GM23248 (cell line): ENCODE measurements around the gene MAP3K1. TPM values are rescaled to one million over a fixed set of nuclear protein-coding genes. Genes with fewer than 3 reads are reported as not detected.

ENCODE experiments used
- DNase-seq: peaks from one replicate; pipeline ENCODE4 v3.0.0-alpha.2; 2015
- H2AFZ ChIP-seq: fragments of 200-600 bp; sonication (generic); 2 replicates; pipeline ENCODE4 v1.6.1; 2016; ENCODE audit warnings: antibody characterized with exemption
- H3F3A ChIP-seq: fragments of 200-600 bp; sonication (generic); 2 replicates; pipeline ENCODE4 v1.6.1; 2016; ENCODE audit warnings: mild to moderate bottlenecking, antibody characterized with exemption, mixed run types; ENCODE audit not compliant: insufficient read depth
- H3K27ac ChIP-seq: fragments of 200-600 bp; sonication (generic); 2 replicates; pipeline ENCODE4 v1.5.1; 2016; ENCODE audit warnings: mild to moderate bottlenecking
- H3K27me3 ChIP-seq: fragments of 200-600 bp; sonication (generic); replicated peaks from 2 replicates; pipeline ENCODE4 v1.6.1; 2016; ENCODE audit warnings: mild to moderate bottlenecking; ENCODE audit not compliant: insufficient read depth
- H3K36me3 ChIP-seq: fragments of 200-600 bp; sonication (generic); 2 replicates; pipeline ENCODE4 v1.6.1; 2016; ENCODE audit warnings: low read depth, mild to moderate bottlenecking
- H3K4me1 ChIP-seq: fragments of 200-600 bp; sonication (generic); 2 replicates; pipeline ENCODE4 v1.6.1; 2016; ENCODE audit warnings: mild to moderate bottlenecking; ENCODE audit not compliant: insufficient read depth
- H3K4me2 ChIP-seq: fragments of 200-600 bp; sonication (generic); one replicate; pipeline ENCODE4 v1.6.1; 2016; ENCODE audit warnings: mild to moderate bottlenecking; ENCODE audit not compliant: unreplicated experiment
- H3K4me3 ChIP-seq: fragments of 200-600 bp; sonication (generic); 2 replicates; pipeline ENCODE4 v1.5.1; 2016; ENCODE audit warnings: mild to moderate bottlenecking
- H3K79me2 ChIP-seq: fragments of 200-600 bp; sonication (generic); 2 replicates; pipeline ENCODE4 v1.6.1; 2016; ENCODE audit warnings: mild to moderate bottlenecking; ENCODE audit not compliant: insufficient read depth
- H3K9ac ChIP-seq: fragments of 200-600 bp; sonication (generic); 2 replicates; pipeline ENCODE4 v1.6.1; 2016; ENCODE audit warnings: mild to moderate bottlenecking
- H3K9me2 ChIP-seq: fragments of 200-600 bp; sonication (generic); 2 replicates; pipeline ENCODE4 v1.6.1; 2016; ENCODE audit warnings: mixed run types, mild to moderate bottlenecking, moderate library complexity; ENCODE audit not compliant: insufficient read depth
- H3K9me3 ChIP-seq: fragments of 200-600 bp; sonication (generic); one replicate; pipeline ENCODE4 v1.6.1; 2017; ENCODE audit warnings: low read depth
- H4K20me1 ChIP-seq: fragments of 200-600 bp; sonication (generic); 2 replicates; pipeline ENCODE4 v1.6.0; 2016; ENCODE audit not compliant: insufficient read depth
- EZH2 ChIP-seq: fragments of 200-600 bp; sonication (generic); IDR thresholded peaks from 2 replicates; pipeline ENCODE4 v1.6.1; 2018; ENCODE audit warnings: antibody characterized with exemption, mild to moderate bottlenecking; ENCODE audit not compliant: insufficient read depth, poor library complexity, severe bottlenecking
- EZH2phosphoT487 ChIP-seq: fragments of 200-600 bp; sonication (generic); IDR thresholded peaks from 2 replicates; pipeline ENCODE4 v1.6.1; 2018; ENCODE audit warnings: antibody characterized with exemption, moderate library complexity, mild to moderate bottlenecking, low read depth; ENCODE audit not compliant: insufficient read depth
- WGBS, 2 experiments: methylation state at CpG; one replicate each; pipeline ENCODE4 v1.1.6; 2015 to 2017; ENCODE audit warnings: low lambda C conversion rate in 2 of 2, low coverage in 1 of 2; ENCODE audit errors: missing lambda C conversion rate in 2 of 2; 5-methylcytosine and 5-hydroxymethylcytosine counted together
- in situ Hi-C: fragments of 300-500 bp; cut with MboI; formaldehyde crosslinking; loops from 2 replicates; pipeline ENCODE4 v1.15.0; 2020
- polyA plus RNA-seq: library from polyadenylated mRNA; unstranded; fragments of >200 nt; fragmentation: Nextera tagmentation; extraction: Ambion mirVana; gene quantifications from 2 replicates; pipeline ENCODE4 v1.2.1, GENCODE V29; 2016
- total RNA-seq: library from RNA; depleted of rRNA; stranded (reverse); fragments of >200 nt; shearing (Covaris generic); gene quantifications from 2 replicates; pipeline ENCODE4 v1.2.3, GENCODE V29; 2014

Gene MAP3K1
- total and polyA plus RNA-seq, 2 experiments from 2014 or later = 1.8 to 4.6 TPM

DNA sequence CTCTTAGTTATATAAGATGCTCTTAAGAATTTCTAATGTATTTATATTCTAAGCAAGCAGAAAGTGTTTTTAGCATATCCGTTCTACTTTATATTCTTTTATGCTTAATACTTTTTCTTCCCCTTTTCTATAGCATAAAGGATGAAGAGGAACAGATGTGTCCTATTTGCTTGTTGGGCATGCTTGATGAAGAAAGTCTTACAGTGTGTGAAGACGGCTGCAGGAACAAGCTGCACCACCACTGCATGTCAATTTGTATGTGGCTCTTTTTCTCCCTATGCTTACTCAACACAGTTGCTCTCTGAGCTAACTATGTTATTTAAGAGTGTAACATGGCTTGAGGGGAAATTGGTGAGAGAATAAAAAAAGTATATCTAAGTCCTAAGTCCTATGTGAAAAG is 56.4 kb downstream of the MAP3K1 start:
- Histone ChIP-seq H3F3A (no peaks in the 10 kb centered on the region), H3K4me2 (no peak overlapping the region), H3K27me3 (no peaks in the 10 kb centered on the region), H3K79me2 (no peaks in the 10 kb centered on the region), H2AFZ (no peak overlapping the region), H3K4me3 (no peak overlapping the region), H4K20me1 (no peaks in the 10 kb centered on the region), H3K27ac (no peak overlapping the region), H3K4me1 (no peaks in the 10 kb centered on the region), H3K36me3 (peaks cover 7% of the 10 kb centered on the region; the same call in 1 of the 2 replicates), H3K9me2 (no peaks in the 10 kb centered on the region), H3K9me3 (no peaks in the 10 kb centered on the region), H3K9ac (no peak overlapping the region)
- DNase-seq = no peak
- WGBS, 2 experiments = 65% methylated on average over 2 of the region's 2 CpGs
- in situ Hi-C loops = no loop called here
- TF ChIP-seq EZH2 = no peak
- no peak for TF ChIP-seq EZH2phosphoT487

DNA sequence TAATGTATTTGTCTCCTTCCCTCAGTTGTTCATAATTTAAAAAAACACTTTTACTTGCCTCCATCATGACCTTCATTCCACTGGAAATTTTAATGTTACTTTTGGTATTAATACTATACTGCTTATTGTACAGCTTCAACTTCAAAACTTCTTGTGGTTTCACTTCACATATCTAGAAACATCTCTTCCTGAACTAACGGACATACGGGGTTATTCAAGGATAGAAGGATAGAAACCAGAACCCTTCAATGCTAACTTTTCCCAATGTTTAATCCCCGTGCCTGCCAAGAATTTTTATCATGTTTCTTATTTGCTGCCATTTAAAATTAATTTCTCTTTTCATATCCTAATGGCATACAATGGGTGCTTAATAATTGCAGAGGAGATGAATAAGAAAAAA is 57.7 kb downstream of the MAP3K1 start:
- Histone ChIP-seq H3K79me2 (no peaks in the 10 kb centered on the region), H3F3A (no peaks in the 10 kb centered on the region), H3K27ac (no peak overlapping the region), H3K9ac (no peak overlapping the region), H3K36me3 (peaks cover 7% of the 10 kb centered on the region; the same call in 1 of the 2 replicates), H3K4me2 (no peak overlapping the region), H3K9me3 (no peaks in the 10 kb centered on the region), H3K4me3 (no peak overlapping the region), H3K4me1 (no peaks in the 10 kb centered on the region), H3K27me3 (no peaks in the 10 kb centered on the region), H4K20me1 (no peaks in the 10 kb centered on the region), H2AFZ (no peak overlapping the region), H3K9me2 (no peaks in the 10 kb centered on the region)
- no peak for DNase-seq
- in situ Hi-C loops = no loop called here
- WGBS, 2 experiments = 91 to 92% methylated on average over 3 of the region's 3 CpGs
- TF ChIP-seq EZH2phosphoT487 = no peak
- TF ChIP-seq EZH2 = no peak

DNA sequence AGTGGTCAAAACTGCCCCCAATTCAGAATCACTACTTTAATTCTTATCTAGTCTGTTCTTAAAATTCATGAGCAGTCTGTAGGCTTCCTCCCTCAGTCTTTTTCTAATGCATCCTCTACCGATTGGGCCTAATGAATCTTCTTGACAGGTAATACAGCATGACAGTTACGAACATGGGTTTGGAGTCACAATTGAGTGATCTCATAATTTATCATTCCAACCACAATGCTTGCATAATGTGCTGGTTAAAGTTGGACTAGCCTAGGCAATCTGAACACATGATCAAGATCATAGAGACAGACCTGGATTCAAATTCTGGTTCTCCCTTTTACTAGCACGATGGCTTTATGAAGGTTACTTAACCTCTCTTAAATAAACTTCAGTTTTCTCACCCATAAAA is 61.0 kb downstream of the MAP3K1 start:
- Histone ChIP-seq H3F3A (no peaks in the 10 kb centered on the region), H3K9me2 (no peaks in the 10 kb centered on the region), H4K20me1 (no peaks in the 10 kb centered on the region), H3K4me1 (no peaks in the 10 kb centered on the region), H3K9me3 (no peaks in the 10 kb centered on the region), H3K27me3 (no peaks in the 10 kb centered on the region), H3K4me2 (no peak overlapping the region), H2AFZ (no peak overlapping the region), H3K36me3 (peaks cover 21% of the 10 kb centered on the region; the same call in 1 of the 2 replicates), H3K27ac (no peak overlapping the region), H3K4me3 (no peak overlapping the region), H3K79me2 (no peaks in the 10 kb centered on the region), H3K9ac (no peak overlapping the region)
- DNase-seq = no peak
- TF ChIP-seq EZH2 (no peak), EZH2phosphoT487 (no peak)
- WGBS, 2 experiments = 57 to 64% methylated on average over 3 of the region's 3 CpGs
- in situ Hi-C loops = no loop called here

- Histone ChIP-seq H3F3A (no peaks in the 10 kb centered on the region), H3K9ac (no peak overlapping the region), H3K36me3 (peaks cover 40% of the 10 kb centered on the region), H2AFZ (no peak overlapping the region), H3K27ac (no peak overlapping the region), H3K9me3 (no peaks in the 10 kb centered on the region), H3K4me2 (no peak overlapping the region), H3K4me3 (no peak overlapping the region), H3K4me1 (no peaks in the 10 kb centered on the region), H3K79me2 (no peaks in the 10 kb centered on the region), H3K9me2 (no peaks in the 10 kb centered on the region), H4K20me1 (no peaks in the 10 kb centered on the region), H3K27me3 (no peaks in the 10 kb centered on the region)
- DNase-seq = no peak
- no peak for TF ChIP-seq EZH2phosphoT487
- TF ChIP-seq EZH2 = no peak
- WGBS, 2 experiments = 98 to 99% methylated on average over 5 of the region's 5 CpGs
- in situ Hi-C loops = no loop called here
Measured at GRCh38 chr5:56881571-56881970, 66.2 kb downstream of the MAP3K1 start.
